Measurements from ENCODE around the gene ITGA2.

DNA sequence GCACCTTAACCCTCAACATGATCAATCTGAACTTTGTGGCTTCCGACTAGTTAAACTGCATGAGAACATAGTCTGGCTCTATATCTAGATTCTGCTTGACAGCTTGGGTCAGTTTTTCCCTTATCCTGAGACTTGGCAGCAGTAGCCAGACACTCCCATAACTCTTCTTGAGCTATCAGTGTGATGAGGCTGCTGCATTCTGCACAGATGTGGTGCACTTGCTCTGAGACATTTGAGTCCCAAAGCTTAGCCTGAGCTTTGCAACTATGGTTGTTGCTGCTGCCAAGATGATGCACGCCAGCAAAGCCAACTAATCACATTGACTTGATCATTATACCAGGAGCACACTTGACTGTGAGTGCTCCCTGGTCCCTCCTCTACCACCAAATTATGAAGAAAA lies 84.2 kb downstream of the ITGA2 start:
- TF ChIP-seq MAX (IDR thresholded peaks at IDR 0.05) = no peak
- TF ChIP-seq EZH2 (IDR thresholded peaks at IDR 0.05) = no peak
- TF ChIP-seq, protein P1, sequence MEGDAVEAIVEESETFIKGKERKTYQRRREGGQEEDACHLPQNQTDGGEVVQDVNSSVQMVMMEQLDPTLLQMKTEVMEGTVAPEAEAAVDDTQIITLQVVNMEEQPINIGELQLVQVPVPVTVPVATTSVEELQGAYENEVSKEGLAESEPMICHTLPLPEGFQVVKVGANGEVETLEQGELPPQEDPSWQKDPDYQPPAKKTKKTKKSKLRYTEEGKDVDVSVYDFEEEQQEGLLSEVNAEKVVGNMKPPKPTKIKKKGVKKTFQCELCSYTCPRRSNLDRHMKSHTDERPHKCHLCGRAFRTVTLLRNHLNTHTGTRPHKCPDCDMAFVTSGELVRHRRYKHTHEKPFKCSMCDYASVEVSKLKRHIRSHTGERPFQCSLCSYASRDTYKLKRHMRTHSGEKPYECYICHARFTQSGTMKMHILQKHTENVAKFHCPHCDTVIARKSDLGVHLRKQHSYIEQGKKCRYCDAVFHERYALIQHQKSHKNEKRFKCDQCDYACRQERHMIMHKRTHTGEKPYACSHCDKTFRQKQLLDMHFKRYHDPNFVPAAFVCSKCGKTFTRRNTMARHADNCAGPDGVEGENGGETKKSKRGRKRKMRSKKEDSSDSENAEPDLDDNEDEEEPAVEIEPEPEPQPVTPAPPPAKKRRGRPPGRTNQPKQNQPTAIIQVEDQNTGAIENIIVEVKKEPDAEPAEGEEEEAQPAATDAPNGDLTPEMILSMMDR (IDR thresholded peaks at IDR 0.05 in 2 of 3, conservative IDR thresholded peaks at IDR 0.05 in 1 of 3; ENCODE audit: borderline replicate concordance in 1 of 3, insufficient read depth in 1 of 3, low read depth in 2 of 3, low read length in 2 of 3) = no peak
- no peak for TF ChIP-seq JUND (IDR thresholded peaks at IDR 0.05)
- no peak for TF ChIP-seq YY1 (IDR thresholded peaks at IDR 0.05; ENCODE audit: extremely low read depth, insufficient replicate concordance, low read depth, low read length)
